GM18499 (cell line): ENCODE results near the gene LYRM9.
"Not testable (repeated sequence)": the region's sequence is repeated elsewhere in the genome, so short reads cannot be mapped to it uniquely, and the experiment has no call there.

Experiments used
- ATAC-seq: cut with Tn5 transposase; IDR thresholded peaks from one replicate; pipeline ENCODE4 v1.9.1; 2021; ENCODE audit warnings: moderate number of reproducible peaks; ENCODE audit not compliant: insufficient read depth, unreplicated experiment

LYRM9 gene

GRCh38 chr17:27846808-27847307, 46.3 kb downstream of the LYRM9 start:
- not testable (repeated sequence) for ATAC-seq

GRCh38 chr17:27846042-27846655, 47.0 kb downstream of the LYRM9 start:
- ATAC-seq: no peak

GRCh38 chr17:27845264-27846041, 47.7 kb downstream of the LYRM9 start:
- ATAC-seq: no peak

- no peak for ATAC-seq
Measured at GRCh38 chr17:27840688-27841087, 52.5 kb downstream of the LYRM9 start.

GRCh38 chr17:27840406-27840678, 52.8 kb downstream of the LYRM9 start:
- ATAC-seq: not testable (repeated sequence)

GRCh38 chr17:27839571-27840405, 53.4 kb downstream of the LYRM9 start:
- not testable (repeated sequence) for ATAC-seq

- not testable (repeated sequence) for ATAC-seq
Measured at GRCh38 chr17:27838607-27839006, 54.6 kb downstream of the LYRM9 start.

GRCh38 chr17:27837769-27838168, 55.4 kb downstream of the LYRM9 start:
- not testable (repeated sequence) for ATAC-seq

- ATAC-seq: no peak
Measured at GRCh38 chr17:27836651-27837050, 56.5 kb downstream of the LYRM9 start.

GRCh38 chr17:27834571-27834970, 58.6 kb downstream of the LYRM9 start:
- no peak for ATAC-seq

- no peak for ATAC-seq
Measured at GRCh38 chr17:27832831-27833230, 60.3 kb downstream of the LYRM9 start.

GRCh38 chr17:27829888-27830287, 63.3 kb downstream of the LYRM9 start:
- ATAC-seq: not testable (repeated sequence)

- not testable (repeated sequence) for ATAC-seq
Measured at GRCh38 chr17:27829143-27829711, 63.9 kb downstream of the LYRM9 start.
